IPS-NIHi7 (cell line): ENCODE measurements around the gene HS3ST3B1.

ENCODE experiments used
- DNase-seq: peaks from one replicate; pipeline ENCODE4 v3.0.0; 2012; ENCODE audit warnings: mixed read lengths; ENCODE audit errors: extremely low spot score

HS3ST3B1 gene

GRCh38 chr17:14300575-14301278, at the start of gene HS3ST3B1:
HS3ST3B1 (plus strand) TSS chr17:14301081; CDS start chr17:14301519, 438 bp downstream.
- peak; percentile 96 for DNase-seq

- no peak for DNase-seq
Measured at GRCh38 chr17:14261406-14261805, 39.5 kb upstream of the HS3ST3B1 start.

GRCh38 chr17:14268264-14268663, 32.6 kb upstream of the HS3ST3B1 start:
- peak; percentile 41 for DNase-seq

GRCh38 chr17:14269473-14269872, 31.4 kb upstream of the HS3ST3B1 start:
- DNase-seq = no peak

DNA sequence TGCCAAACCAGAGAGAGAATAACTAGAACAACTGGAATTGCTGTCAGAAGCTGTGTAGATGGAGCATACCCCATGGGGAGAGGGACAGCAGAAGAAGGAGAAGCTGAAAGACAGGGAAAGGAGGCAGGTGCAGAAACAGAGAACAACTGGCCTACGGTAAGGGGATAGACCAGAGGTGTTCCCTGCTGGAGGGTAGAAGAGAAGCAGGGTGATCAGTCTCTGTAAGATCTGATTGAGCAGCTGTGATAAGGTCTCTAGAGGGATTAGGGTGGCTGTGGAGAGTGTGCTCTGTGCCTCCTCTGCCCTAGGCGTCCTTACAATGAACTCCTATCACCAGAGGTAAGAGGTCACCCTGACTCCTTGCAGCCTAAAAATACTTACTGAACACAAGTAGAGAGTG, 30.4 kb upstream of the HS3ST3B1 start:
- no peak for DNase-seq

DNA sequence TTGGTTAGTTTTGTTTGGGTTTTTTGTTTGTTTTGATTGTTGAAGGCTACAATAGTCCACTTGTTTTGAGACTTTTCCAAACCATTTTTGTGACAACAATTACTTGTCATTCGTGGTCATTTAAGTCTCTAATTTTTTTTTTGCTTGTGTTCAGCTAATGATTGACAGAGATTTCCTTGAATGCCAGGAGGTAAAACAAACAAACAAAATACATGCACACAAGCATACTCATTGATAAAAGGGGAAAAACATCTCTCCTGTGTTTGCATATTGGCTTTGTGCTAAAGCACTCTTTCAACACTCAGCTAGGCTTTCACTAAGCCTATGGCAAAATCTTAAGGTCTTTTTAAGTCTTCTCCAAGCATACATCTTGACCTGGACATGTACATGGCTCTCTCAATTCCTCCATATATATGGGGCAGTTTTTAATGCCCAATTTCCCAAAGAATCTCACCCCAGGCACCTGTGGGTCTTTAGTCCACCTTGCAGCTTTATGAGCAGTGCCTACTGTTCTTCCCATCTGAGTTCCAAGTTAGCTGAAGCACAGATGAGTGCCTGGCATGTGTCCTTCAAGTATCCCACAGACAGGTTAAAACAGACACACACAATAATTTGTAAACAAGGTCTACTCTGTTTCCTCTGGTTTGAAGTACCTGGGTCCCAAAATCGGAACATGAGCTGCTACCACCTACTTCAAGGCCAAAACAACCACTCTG, 24.2 kb upstream of the HS3ST3B1 start:
- DNase-seq = no peak

DNA sequence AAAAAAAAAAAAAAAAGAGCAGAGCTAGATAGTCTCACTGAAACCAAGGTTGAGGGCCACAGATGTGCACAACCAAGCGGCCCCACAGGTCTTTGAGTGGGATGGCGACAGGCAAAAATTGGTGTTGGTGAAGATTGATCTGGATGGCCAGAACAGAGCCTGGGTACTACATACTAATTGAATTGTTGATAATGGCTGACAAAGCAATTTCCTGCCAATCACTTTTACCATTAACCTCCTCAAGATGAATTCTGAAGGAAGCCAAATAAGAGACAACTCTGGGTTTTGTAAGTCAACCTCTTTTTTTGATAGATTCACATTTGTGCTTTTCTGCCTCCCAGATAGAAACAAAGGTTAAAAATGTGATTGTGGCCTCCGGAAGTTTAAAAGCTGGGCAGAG, 19.4 kb upstream of the HS3ST3B1 start:
- no peak for DNase-seq

GRCh38 chr17:14282726-14283125, 18.2 kb upstream of the HS3ST3B1 start:
- no peak for DNase-seq

DNA sequence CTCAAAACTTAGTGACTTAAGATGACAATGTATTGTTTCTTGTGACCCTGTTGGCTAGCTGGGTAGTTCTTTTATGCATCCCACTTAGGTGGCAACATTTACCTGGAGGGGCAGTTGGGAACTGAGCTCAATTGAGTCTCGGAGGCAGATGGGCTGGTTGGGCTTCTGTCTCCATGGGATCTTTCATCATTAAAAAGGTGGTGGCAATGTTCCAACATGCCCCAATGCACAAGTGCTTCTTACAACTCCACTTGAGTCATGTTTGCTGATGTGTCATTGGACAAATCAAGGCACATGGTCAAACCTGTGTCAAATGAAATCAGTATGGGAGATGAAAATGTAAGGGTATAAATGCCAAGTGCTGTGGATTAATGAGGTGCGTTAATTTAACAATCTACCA, 11.7 kb upstream of the HS3ST3B1 start:
- no peak for DNase-seq

DNA sequence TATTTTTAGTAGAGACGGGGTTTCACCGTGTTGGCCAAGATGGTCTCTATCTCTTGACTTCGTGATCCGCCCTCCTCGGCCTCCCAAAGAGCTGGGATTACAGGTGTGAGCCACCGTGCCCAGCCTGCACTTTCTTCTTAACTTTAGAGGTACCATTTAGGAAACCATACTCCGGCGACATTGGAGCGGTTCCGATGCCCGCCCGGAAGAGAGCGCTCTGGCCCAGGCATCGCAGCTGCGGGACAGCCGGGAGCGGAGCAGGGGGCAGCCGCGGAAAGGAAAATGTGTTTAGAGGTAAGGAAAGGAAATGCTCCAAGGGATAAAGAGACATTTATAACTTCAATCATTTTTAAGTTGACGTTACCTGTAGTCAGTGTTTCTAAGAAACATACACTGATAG, 6.0 kb upstream of the HS3ST3B1 start:
- DNase-seq = no peak

DNA sequence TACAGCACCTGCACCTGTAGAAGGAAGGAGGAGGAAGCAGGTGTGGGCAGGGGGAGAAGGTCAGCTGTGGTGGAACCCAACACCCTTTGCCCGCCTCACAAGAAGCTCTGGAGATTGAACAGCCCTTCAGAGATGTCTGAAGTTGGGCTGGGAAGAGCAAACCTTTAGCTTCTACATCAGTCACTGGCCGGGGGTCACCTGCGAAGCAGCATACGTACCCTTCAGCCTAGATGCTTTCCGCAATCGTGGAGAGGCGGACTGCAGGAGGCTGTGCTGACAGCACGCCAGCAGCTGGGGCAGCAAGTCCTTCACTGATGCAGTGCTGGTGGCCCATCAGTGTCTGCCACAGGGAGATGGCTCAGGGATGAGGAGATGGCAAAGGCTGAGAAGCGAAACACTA, 5.2 kb upstream of the HS3ST3B1 start:
- no peak for DNase-seq

DNA sequence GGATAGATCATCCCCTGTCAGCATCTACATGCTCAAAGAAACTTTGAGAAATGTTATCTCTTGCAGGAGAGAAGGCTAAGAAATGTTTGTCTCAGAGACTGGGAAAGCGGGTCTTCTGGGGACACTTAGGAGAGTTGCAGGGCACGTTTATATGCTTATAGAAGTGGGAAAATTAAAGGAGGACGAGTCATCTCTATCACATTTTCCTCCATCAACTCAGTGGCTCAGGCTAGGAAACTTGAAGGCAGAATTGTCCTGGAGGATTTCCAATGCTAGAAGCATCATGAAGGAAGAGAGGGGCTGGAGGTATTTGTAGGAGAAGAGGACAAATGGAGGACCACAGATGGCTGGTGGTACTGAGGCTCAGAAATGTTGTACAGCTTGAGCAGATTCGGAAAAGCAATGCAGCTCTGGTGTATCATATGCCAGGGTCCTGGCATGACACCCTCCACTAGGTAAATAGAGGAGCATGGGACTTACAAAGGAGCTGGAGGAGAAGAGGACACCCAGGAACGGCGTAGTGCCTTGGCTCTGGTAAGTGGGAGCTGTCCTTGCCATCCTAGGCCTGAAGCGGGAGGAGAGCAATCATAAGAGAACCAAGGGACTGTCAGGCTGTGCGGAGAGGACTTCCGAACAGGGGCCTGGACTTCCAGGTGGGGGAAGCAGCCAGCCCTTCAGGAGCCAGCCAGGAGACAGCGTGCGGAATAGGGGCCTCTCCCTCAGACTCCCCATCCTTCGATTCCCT, 4.5 kb upstream of the HS3ST3B1 start:
- no peak for DNase-seq

DNA sequence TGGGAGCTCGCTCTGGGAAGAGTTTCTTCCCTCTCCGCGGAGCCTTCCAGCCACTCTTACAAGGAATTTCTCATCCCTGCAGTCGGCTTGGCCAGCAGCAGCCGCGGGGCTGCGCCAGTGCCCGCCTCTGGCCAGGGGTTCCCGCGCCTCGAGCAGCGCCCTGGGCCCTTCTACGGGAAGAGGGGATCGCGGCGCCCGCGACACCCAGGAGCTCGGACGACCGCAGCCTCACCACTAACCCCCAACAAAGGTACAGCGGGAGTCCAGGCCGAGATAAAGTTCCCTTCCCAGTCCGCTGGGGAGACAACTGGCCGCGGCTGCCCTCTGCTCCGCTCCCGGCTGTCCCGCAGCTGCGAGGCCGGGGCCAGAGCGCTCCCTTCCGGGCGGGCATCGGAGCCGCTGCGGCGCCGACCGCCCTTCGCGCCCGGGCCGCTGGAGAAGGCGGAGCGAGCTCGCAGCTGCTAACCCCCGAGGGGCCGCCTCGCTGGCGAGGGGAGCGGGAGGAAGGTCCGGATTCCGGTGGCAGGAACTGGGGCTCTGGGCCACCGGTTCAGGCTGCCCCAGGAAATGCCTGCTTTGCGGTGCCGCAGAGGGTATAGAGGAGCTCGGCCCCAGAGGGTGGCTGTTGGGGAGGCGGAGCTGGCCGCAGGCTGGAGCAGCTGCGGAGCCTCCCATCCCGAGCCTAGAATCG, 3.6 kb upstream of the HS3ST3B1 start:
- DNase-seq = peak; percentile 67

DNA sequence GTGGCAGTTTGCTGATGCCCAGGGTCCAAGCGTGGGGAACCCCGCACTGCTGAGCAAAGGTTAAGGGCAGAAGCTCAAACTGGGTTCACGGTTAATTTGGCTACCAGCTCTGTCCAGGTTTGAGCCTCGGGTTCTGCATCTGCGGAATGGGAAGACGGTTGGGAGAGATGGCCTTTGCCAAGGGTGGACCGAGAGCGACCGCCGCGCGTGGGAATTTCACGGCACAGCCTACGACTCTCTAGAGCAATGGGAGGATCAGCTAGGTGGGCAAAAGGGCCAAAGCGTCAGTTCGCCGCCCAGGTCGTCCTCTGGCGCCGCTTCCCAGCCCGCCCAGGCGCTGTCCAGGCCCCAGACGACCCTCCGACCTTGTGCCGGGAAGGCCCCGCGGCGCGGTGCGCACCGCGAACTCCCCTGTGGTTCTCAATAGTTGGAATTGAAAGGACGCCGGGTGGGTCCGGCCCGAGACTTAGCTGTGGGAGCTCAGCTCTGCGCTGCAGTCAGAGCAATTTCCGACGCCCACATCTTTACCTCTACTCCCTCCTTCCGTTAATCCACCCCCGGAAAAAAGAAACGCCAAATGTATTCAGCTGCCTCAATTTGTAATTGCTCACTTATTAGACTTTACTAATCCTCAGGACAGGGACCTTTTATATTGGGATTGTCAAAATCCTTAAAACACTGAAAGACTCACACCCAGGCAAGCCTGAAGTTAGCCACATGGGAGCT, 2.5 kb upstream of the HS3ST3B1 start:
- DNase-seq = no peak

DNA sequence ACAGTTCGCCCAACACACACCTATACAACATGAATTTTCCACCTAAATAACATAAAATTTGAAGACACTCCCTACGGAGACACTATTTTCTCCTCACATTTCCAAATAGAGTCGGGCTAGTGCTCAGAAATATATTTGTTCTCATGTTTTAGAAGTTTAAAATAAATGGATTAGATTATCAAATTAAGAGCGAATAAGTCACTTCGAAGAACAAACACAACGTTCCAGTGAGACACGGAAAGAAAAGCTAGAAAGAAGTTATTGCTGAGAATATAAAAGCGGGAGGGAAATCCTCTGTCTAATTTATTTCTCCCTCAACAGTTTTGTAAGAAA, 2.0 kb upstream of the HS3ST3B1 start:
- DNase-seq = no peak

- DNase-seq = no peak
Measured at GRCh38 chr17:14299280-14300141, 1.4 kb upstream of the HS3ST3B1 start.

GRCh38 chr17:14301279-14302090, 604 bp downstream of the HS3ST3B1 start:
- no peak for DNase-seq

- DNase-seq = no peak
Measured at GRCh38 chr17:14302091-14302430, 1.2 kb downstream of the HS3ST3B1 start.

DNA sequence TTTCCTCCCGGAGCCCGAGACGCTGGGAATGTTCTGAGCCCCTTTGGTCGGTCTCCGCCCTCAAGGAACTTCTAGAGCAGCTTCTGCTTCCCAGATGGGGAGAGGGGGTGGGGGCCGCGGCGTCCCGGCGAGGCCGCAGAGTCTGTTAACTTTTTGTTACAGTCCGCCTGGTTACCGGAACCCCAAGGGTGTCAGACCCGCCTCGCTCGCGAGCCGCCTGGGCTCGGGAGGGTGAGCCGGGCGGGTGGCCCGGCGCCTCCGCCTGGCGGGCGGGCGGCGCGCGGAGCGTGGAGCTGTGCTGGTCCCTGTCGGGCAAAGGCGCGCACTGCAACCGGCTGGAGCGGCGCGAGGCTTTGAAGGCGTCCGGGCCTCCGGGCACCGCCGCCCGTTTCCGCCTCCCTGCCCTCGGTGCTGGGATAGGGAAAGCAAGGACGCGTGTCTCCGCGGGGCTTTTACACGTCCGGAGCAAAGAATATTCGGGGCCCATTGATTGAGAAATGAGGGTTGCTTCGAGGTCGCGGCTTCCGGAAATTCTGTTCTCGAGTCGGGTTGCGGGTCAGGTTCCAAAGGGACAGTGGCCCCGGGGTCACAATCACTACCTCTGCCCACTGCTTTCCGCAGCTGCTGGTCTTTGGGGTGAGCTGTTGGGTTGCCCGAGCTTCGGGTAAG, 1.7 kb downstream of the HS3ST3B1 start:
- peak; percentile 53 for DNase-seq
